Keratinocyte (primary cell): Measurements from ENCODE around the gene TMTC4. TPM values are rescaled to one million over a fixed set of nuclear protein-coding genes. Genes with fewer than 3 reads are reported as not detected.

Experiments
- DNase-seq: peaks from one replicate; pipeline ENCODE4 v3.0.0-alpha.2; 2011; ENCODE audit warnings: low read depth, missing footprints, low spot score
- FAIRE-seq: peaks from 2 replicates; lab custom pipeline; 2011; peaks lifted over from hg19 to GRCh38; lab: Jason Lieb, UNC
- H2AFZ ChIP-seq: 2 replicates; pipeline ENCODE4 v1.6.0; 2012; ENCODE audit warnings: low read length, control low read depth, inconsistent platforms; ENCODE audit not compliant: control insufficient read depth
- H3K27ac ChIP-seq: 2 replicates; pipeline ENCODE4 v1.5.1; 2011; ENCODE audit warnings: low read length; ENCODE audit not compliant: control insufficient read depth, insufficient read depth
- H3K27me3 ChIP-seq: 3 replicates; pipeline ENCODE4 v1.6.0; 2011; ENCODE audit warnings: low read length; ENCODE audit not compliant: control insufficient read depth, insufficient read depth; ENCODE audit errors: extremely low read depth
- H3K36me3 ChIP-seq, 2 experiments: 2 replicates in 1 of 2; 3 replicates in 1 of 2; pipeline ENCODE4 v1.5.1; 2011; ENCODE audit warnings: low read length in 2 of 2, mild to moderate bottlenecking in 1 of 2; ENCODE audit not compliant: control insufficient read depth in 2 of 2, insufficient read depth in 2 of 2; ENCODE audit errors: extremely low read depth in 1 of 2
- H3K4me1 ChIP-seq: 3 replicates; pipeline ENCODE4 v1.5.1; 2011; ENCODE audit warnings: low read length; ENCODE audit not compliant: control insufficient read depth, insufficient read depth; ENCODE audit errors: extremely low read depth
- H3K4me2 ChIP-seq: 3 replicates; pipeline ENCODE4 v1.6.0; 2011; ENCODE audit warnings: low read depth, low read length; ENCODE audit not compliant: control insufficient read depth, insufficient read depth; ENCODE audit errors: extremely low read depth
- H3K4me3 ChIP-seq, 3 experiments: fragments of 200-600 bp in 1 of 3; sonication (generic) in 1 of 3; 2 replicates in 2 of 3; 3 replicates in 1 of 3; pipeline ENCODE4 v1.5.1; 2011 to 2016; ENCODE audit warnings: low read length in 3 of 3, mild to moderate bottlenecking in 3 of 3, control low read depth in 2 of 3, inconsistent platforms in 1 of 3, low read depth in 1 of 3, mixed read lengths in 1 of 3, mixed run types in 1 of 3, moderate library complexity in 1 of 3; ENCODE audit not compliant: control insufficient read depth in 2 of 3, insufficient read depth in 2 of 3; ENCODE audit errors: extremely low read depth in 1 of 3
- H3K79me2 ChIP-seq: 2 replicates; pipeline ENCODE4 v1.6.0; 2012; ENCODE audit warnings: low read length; ENCODE audit not compliant: control insufficient read depth, insufficient read depth
- H3K9ac ChIP-seq: 3 replicates; pipeline ENCODE4 v1.6.0; 2011; ENCODE audit warnings: low read length; ENCODE audit not compliant: control insufficient read depth, insufficient read depth; ENCODE audit errors: extremely low read depth
- H3K9me1 ChIP-seq: 3 replicates; pipeline ENCODE4 v1.6.0; 2011; ENCODE audit warnings: low read length; ENCODE audit not compliant: control insufficient read depth, insufficient read depth; ENCODE audit errors: extremely low read depth
- H3K9me3 ChIP-seq: 2 replicates; pipeline ENCODE4 v1.5.1; 2012; ENCODE audit warnings: low read depth, low read length; ENCODE audit not compliant: control insufficient read depth
- H4K20me1 ChIP-seq: 3 replicates; pipeline ENCODE4 v1.6.0; 2011; ENCODE audit warnings: low read length; ENCODE audit not compliant: control insufficient read depth, insufficient read depth; ENCODE audit errors: extremely low read depth
- EZH2 ChIP-seq: IDR thresholded peaks from one replicate; pipeline ENCODE4 v1.6.1; 2012; ENCODE audit warnings: inconsistent platforms, mild to moderate bottlenecking, low read length, moderate library complexity
- dilution Hi-C: fragments of 300-500 bp; cut with MboI; formaldehyde crosslinking; loops from one replicate; pipeline ENCODE4 v1.7.0; 2020; ENCODE audit warnings: low sequenced_read_pairs; ENCODE audit not compliant: extremely low pct_ligation_motif_present
- polyA plus RNA-seq, 5 experiments: library from polyadenylated mRNA; depleted of rRNA in 3 of 5; stranded (reverse) in 3 of 5; stranded (forward) in 1 of 5; unstranded in 1 of 5; fragments of >200 nt; gene quantifications; 1 replicate in 1 of 5; 2 replicates in 3 of 5; 3 replicates in 1 of 5; pipeline versions ENCODE4 v1.2.1 to v1.2.3, GENCODE V29; 2011 to 2012; ENCODE audit warnings: missing spikeins in 2 of 5, low read depth in 1 of 5, low replicate concordance in 1 of 5
- TF ChIP-seq, protein P1 (sequence below), 3 experiments: IDR thresholded peaks in 1 of 3; conservative IDR thresholded peaks in 1 of 3; optimal IDR thresholded peaks in 1 of 3; 2 replicates in 2 of 3; 3 replicates in 1 of 3; pipeline versions ENCODE3 to v1.5.1; 2011; ENCODE audit warnings: low read length in 3 of 3, mild to moderate bottlenecking in 3 of 3, moderate library complexity in 2 of 3, control low read depth in 1 of 3, inconsistent platforms in 1 of 3; ENCODE audit not compliant: insufficient read depth in 2 of 3; ENCODE audit errors: extremely low read depth in 1 of 3

The TMTC4 gene
- polyA plus RNA-seq, 1 donor (not counting 4 experiments of a cell fraction or from before 2014, with no cell fraction given): 6.5 TPM

DNA sequence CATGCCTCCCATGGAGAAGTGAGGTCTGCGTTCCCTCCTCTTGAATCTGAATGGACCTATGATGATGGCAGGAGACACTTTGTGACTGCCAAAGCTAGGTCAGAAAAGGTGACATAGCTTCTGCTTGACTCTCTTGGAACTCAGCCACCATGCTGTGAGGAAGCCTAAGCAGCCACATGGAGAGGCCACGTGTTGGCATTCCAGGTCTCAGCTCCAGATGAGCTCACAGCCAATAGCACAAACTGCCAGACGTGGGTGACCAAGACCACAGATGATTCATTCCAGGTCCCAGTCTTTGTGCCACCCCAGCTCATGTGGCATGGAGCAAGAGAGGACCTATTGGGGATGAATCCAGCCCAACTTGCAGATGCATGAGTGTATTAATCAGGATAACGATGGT is 77.3 kb downstream of the TMTC4 start:
- Histone ChIP-seq H3K36me3 (no peaks in the 10 kb centered on the region), H3K9me3 (no peaks in the 10 kb centered on the region), H3K27me3 (no peaks in the 10 kb centered on the region), H3K9ac (no peak overlapping the region), H2AFZ (no peak overlapping the region), H3K4me2 (no peak overlapping the region), H3K4me3 (no peak overlapping the region), H3K4me1 (no peaks in the 10 kb centered on the region), H3K27ac (no peak overlapping the region), H3K9me1 (no peaks in the 10 kb centered on the region), H4K20me1 (no peaks in the 10 kb centered on the region), H3K79me2 (no peaks in the 10 kb centered on the region)
- DNase-seq (no peak), FAIRE-seq (no peak)
- TF ChIP-seq, protein P1, sequence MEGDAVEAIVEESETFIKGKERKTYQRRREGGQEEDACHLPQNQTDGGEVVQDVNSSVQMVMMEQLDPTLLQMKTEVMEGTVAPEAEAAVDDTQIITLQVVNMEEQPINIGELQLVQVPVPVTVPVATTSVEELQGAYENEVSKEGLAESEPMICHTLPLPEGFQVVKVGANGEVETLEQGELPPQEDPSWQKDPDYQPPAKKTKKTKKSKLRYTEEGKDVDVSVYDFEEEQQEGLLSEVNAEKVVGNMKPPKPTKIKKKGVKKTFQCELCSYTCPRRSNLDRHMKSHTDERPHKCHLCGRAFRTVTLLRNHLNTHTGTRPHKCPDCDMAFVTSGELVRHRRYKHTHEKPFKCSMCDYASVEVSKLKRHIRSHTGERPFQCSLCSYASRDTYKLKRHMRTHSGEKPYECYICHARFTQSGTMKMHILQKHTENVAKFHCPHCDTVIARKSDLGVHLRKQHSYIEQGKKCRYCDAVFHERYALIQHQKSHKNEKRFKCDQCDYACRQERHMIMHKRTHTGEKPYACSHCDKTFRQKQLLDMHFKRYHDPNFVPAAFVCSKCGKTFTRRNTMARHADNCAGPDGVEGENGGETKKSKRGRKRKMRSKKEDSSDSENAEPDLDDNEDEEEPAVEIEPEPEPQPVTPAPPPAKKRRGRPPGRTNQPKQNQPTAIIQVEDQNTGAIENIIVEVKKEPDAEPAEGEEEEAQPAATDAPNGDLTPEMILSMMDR (optimal IDR thresholded peaks at IDR 0.05 in 1 of 3, IDR thresholded peaks at IDR 0.05 in 1 of 3, conservative IDR thresholded peaks at IDR 0.05 in 1 of 3; ENCODE audit: extremely low read depth in 1 of 3, insufficient read depth in 2 of 3, low read length in 3 of 3): no peak
- TF ChIP-seq EZH2: no peak
- dilution Hi-C loops: no loop called here

DNA sequence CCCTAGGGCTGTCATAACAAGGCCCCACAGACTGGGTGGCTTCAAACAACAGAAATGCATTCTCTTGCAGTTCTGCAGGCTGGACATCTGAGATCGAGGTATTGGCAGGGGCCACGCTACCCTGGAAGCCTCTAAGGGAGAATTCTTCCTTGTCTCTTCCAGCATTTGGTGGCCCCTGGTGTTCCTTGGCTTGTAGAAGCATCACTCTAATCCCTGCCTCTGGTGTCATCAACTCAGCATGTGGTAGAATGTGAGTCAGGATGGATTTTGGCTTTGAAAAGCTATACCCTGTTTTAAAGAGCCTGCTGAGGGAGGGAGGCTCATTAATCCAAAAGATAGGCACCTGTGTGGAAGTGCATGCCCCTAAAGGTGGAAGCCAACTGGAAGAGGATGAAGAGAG is 78.1 kb downstream of the TMTC4 start:
- FAIRE-seq (no peak), DNase-seq (no peak)
- TF ChIP-seq, protein P1 (optimal IDR thresholded peaks at IDR 0.05 in 1 of 3, IDR thresholded peaks at IDR 0.05 in 1 of 3, conservative IDR thresholded peaks at IDR 0.05 in 1 of 3; ENCODE audit: extremely low read depth in 1 of 3, insufficient read depth in 2 of 3, low read length in 3 of 3): no peak
- no peak for TF ChIP-seq EZH2
- no peaks in the 10 kb centered on the region for H3K9me3 ChIP-seq
- H3K4me1 ChIP-seq: no peaks in the 10 kb centered on the region
- H3K36me3 ChIP-seq: no peaks in the 10 kb centered on the region
- no peak overlapping the region for H3K4me2 ChIP-seq
- no peaks in the 10 kb centered on the region for H3K79me2 ChIP-seq
- H3K27me3 ChIP-seq: no peaks in the 10 kb centered on the region
- H4K20me1 ChIP-seq: no peaks in the 10 kb centered on the region
- H3K4me3 ChIP-seq: no peak overlapping the region
- dilution Hi-C loops: no loop called here
- no peak overlapping the region for H3K27ac ChIP-seq
- no peaks in the 10 kb centered on the region for H3K9me1 ChIP-seq
- H2AFZ ChIP-seq: no peak overlapping the region
- no peak overlapping the region for H3K9ac ChIP-seq
